K562 (cell line): ENCODE data around the gene TMIGD2. TPM values are rescaled to one million over a fixed set of nuclear protein-coding genes. Genes with fewer than 3 reads are reported as not detected.

Experiments
- MYC ChIP-seq, 2 experiments: fragments of 250-450 bp in 1 of 2; sonication (Bioruptor Pico) in 1 of 2; IDR thresholded peaks; 2 replicates each; pipeline versions ENCODE4 v1.5.1 to v1.6.1; 2012 to 2021; ENCODE audit warnings: low read depth in 2 of 2, borderline replicate concordance in 1 of 2, improper control_type of control experiment in 1 of 2, low read length in 1 of 2, mild to moderate bottlenecking in 1 of 2, moderate library complexity in 1 of 2
- POLR2AphosphoS5 ChIP-seq: IDR thresholded peaks from 2 replicates; pipeline ENCODE4 v1.6.1; 2011; ENCODE audit warnings: mild to moderate bottlenecking, low read depth, low read length, moderate library complexity; ENCODE audit not compliant: control insufficient read depth, insufficient read depth
- TAF7 ChIP-seq: fragments of 450-650 bp; IDR thresholded peaks from 2 replicates; pipeline ENCODE4 v1.6.1; 2016; ENCODE audit warnings: missing genetic modification characterization, missing compliant biosample characterization
- ZNF212 ChIP-seq: fragments of 450-650 bp; formaldehyde crosslinking; IDR thresholded peaks from 2 replicates; pipeline ENCODE4 v1.4.0; 2020; ENCODE audit warnings: mild to moderate bottlenecking
- polyA plus RNA-seq, 8 experiments: library from polyadenylated mRNA; depleted of rRNA in 4 of 8; stranded (reverse) in 5 of 8; unstranded in 3 of 8; fragments of >200 nt; fragmentation: Nextera tagmentation in 2 of 8; fragmentation: Illumina TruSeq in 1 of 8; extraction: Ambion mirVana in 2 of 8; extraction: Trizol in 1 of 8; gene quantifications; 2 replicates each; pipeline versions ENCODE4 v1.2.1 to v1.2.3, GENCODE V29; 2011 to 2014; ENCODE audit warnings: inconsistent platforms in 1 of 8, missing spikeins in 1 of 8
- total RNA-seq, 7 experiments: library from RNA; depleted of rRNA in 6 of 7; stranded (reverse); fragments of >200 nt in 6 of 7; fragmentation: Illumina TruSeq in 2 of 7; extraction: Trizol in 2 of 7; gene quantifications; 2 replicates each; pipeline versions ENCODE4 v1.2.1 to v1.2.3, GENCODE V29; 2011 to 2021; ENCODE audit warnings: low replicate concordance in 1 of 7
- TF ChIP-seq, protein P1 (sequence below): fragments of 450-650 bp; IDR thresholded peaks from 2 replicates; pipeline ENCODE4 v1.6.1; 2016; ENCODE audit warnings: mild to moderate bottlenecking, moderate library complexity
- TF ChIP-seq, protein P2 (sequence below): fragments of 450-650 bp; IDR thresholded peaks from 2 replicates; pipeline ENCODE4 v1.6.1; 2016; ENCODE audit warnings: borderline replicate concordance
- TF ChIP-seq, protein P3 (sequence below): IDR thresholded peaks from 2 replicates; pipeline ENCODE4 v1.6.1; 2011; ENCODE audit warnings: borderline replicate concordance, low read depth, mild to moderate bottlenecking, moderate library complexity, low read length; ENCODE audit not compliant: insufficient read depth, poor library complexity, severe bottlenecking

Gene TMIGD2
- total and polyA plus RNA-seq, 9 of the 15 experiments (the other 6 are each of a cell fraction or from before 2014, with no cell fraction given) = not detected

DNA sequence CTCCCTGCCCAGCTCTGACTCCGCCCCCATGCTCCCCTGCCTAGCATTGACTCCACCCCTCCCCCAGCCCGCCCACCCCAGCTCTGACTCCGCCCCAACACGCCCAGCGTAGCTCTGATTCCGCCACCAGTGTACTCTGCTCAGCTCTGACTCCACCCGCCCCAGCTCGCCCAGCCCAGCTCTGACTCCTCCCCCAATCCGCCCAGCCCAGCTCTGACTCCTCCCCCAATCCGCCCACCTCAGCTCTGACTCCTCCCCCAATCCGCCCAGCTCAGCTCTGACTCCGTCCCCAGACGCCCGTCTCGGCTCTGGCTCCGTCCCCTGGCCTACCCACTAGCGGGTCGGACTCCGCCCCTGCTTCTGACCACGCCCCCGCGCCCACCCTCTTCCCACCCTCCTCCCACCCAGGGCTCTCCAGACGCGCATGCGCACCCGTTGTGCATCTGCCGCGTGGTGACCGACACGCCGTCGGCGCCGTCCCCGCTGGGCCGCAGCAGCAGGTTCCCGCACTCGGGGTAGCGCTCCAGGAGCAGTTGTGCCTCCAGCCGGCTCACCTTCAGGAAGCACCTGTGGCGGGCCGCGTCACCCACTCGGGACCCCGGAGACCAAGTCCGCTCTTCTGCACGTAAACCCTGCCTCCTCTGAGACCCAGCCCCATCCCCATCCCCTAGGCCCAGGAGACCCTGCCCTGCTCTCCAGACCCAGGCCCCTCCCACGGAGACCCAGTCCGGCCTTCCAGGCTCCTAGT, 26.2 kb upstream of the TMIGD2 start (continued):
- TF ChIP-seq, protein P1, sequence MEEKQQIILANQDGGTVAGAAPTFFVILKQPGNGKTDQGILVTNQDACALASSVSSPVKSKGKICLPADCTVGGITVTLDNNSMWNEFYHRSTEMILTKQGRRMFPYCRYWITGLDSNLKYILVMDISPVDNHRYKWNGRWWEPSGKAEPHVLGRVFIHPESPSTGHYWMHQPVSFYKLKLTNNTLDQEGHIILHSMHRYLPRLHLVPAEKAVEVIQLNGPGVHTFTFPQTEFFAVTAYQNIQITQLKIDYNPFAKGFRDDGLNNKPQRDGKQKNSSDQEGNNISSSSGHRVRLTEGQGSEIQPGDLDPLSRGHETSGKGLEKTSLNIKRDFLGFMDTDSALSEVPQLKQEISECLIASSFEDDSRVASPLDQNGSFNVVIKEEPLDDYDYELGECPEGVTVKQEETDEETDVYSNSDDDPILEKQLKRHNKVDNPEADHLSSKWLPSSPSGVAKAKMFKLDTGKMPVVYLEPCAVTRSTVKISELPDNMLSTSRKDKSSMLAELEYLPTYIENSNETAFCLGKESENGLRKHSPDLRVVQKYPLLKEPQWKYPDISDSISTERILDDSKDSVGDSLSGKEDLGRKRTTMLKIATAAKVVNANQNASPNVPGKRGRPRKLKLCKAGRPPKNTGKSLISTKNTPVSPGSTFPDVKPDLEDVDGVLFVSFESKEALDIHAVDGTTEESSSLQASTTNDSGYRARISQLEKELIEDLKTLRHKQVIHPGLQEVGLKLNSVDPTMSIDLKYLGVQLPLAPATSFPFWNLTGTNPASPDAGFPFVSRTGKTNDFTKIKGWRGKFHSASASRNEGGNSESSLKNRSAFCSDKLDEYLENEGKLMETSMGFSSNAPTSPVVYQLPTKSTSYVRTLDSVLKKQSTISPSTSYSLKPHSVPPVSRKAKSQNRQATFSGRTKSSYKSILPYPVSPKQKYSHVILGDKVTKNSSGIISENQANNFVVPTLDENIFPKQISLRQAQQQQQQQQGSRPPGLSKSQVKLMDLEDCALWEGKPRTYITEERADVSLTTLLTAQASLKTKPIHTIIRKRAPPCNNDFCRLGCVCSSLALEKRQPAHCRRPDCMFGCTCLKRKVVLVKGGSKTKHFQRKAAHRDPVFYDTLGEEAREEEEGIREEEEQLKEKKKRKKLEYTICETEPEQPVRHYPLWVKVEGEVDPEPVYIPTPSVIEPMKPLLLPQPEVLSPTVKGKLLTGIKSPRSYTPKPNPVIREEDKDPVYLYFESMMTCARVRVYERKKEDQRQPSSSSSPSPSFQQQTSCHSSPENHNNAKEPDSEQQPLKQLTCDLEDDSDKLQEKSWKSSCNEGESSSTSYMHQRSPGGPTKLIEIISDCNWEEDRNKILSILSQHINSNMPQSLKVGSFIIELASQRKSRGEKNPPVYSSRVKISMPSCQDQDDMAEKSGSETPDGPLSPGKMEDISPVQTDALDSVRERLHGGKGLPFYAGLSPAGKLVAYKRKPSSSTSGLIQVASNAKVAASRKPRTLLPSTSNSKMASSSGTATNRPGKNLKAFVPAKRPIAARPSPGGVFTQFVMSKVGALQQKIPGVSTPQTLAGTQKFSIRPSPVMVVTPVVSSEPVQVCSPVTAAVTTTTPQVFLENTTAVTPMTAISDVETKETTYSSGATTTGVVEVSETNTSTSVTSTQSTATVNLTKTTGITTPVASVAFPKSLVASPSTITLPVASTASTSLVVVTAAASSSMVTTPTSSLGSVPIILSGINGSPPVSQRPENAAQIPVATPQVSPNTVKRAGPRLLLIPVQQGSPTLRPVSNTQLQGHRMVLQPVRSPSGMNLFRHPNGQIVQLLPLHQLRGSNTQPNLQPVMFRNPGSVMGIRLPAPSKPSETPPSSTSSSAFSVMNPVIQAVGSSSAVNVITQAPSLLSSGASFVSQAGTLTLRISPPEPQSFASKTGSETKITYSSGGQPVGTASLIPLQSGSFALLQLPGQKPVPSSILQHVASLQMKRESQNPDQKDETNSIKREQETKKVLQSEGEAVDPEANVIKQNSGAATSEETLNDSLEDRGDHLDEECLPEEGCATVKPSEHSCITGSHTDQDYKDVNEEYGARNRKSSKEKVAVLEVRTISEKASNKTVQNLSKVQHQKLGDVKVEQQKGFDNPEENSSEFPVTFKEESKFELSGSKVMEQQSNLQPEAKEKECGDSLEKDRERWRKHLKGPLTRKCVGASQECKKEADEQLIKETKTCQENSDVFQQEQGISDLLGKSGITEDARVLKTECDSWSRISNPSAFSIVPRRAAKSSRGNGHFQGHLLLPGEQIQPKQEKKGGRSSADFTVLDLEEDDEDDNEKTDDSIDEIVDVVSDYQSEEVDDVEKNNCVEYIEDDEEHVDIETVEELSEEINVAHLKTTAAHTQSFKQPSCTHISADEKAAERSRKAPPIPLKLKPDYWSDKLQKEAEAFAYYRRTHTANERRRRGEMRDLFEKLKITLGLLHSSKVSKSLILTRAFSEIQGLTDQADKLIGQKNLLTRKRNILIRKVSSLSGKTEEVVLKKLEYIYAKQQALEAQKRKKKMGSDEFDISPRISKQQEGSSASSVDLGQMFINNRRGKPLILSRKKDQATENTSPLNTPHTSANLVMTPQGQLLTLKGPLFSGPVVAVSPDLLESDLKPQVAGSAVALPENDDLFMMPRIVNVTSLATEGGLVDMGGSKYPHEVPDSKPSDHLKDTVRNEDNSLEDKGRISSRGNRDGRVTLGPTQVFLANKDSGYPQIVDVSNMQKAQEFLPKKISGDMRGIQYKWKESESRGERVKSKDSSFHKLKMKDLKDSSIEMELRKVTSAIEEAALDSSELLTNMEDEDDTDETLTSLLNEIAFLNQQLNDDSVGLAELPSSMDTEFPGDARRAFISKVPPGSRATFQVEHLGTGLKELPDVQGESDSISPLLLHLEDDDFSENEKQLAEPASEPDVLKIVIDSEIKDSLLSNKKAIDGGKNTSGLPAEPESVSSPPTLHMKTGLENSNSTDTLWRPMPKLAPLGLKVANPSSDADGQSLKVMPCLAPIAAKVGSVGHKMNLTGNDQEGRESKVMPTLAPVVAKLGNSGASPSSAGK = peak; percentile 91
- TF ChIP-seq POLR2AphosphoS5 (peak; percentile 73), ZNF212 (CRISPR knock-in tag) (0 out of 2 replicates have a peak, but pooled peaks have one; percentile 56), MYC (IDR thresholded peaks at IDR 0.05; ENCODE audit: low read depth, low read length) (peak; percentile 98), MYC (CRISPR knock-in tag; IDR thresholded peaks at IDR 0.05; ENCODE audit: borderline replicate concordance, low read depth) (peak; percentile 92; the same call in 1 of the 2 replicates), TAF7 (tag) (0 out of 2 replicates have a peak, but pooled peaks have one; percentile 36)
- TF ChIP-seq, protein P2, sequence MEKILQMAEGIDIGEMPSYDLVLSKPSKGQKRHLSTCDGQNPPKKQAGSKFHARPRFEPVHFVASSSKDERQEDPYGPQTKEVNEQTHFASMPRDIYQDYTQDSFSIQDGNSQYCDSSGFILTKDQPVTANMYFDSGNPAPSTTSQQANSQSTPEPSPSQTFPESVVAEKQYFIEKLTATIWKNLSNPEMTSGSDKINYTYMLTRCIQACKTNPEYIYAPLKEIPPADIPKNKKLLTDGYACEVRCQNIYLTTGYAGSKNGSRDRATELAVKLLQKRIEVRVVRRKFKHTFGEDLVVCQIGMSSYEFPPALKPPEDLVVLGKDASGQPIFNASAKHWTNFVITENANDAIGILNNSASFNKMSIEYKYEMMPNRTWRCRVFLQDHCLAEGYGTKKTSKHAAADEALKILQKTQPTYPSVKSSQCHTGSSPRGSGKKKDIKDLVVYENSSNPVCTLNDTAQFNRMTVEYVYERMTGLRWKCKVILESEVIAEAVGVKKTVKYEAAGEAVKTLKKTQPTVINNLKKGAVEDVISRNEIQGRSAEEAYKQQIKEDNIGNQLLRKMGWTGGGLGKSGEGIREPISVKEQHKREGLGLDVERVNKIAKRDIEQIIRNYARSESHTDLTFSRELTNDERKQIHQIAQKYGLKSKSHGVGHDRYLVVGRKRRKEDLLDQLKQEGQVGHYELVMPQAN = peak; percentile 91; the same call in 1 of the 2 replicates
- TF ChIP-seq, protein P3, sequence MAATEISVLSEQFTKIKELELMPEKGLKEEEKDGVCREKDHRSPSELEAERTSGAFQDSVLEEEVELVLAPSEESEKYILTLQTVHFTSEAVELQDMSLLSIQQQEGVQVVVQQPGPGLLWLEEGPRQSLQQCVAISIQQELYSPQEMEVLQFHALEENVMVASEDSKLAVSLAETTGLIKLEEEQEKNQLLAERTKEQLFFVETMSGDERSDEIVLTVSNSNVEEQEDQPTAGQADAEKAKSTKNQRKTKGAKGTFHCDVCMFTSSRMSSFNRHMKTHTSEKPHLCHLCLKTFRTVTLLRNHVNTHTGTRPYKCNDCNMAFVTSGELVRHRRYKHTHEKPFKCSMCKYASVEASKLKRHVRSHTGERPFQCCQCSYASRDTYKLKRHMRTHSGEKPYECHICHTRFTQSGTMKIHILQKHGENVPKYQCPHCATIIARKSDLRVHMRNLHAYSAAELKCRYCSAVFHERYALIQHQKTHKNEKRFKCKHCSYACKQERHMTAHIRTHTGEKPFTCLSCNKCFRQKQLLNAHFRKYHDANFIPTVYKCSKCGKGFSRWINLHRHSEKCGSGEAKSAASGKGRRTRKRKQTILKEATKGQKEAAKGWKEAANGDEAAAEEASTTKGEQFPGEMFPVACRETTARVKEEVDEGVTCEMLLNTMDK = peak; percentile 22
